NCI-H2196 (cell line): ENCODE data around the gene DSTYK.
A peak's percentile ranks its signal among the peaks of the same experiment; 100 is the strongest.
"Not testable (repeated sequence)": the region's sequence is repeated elsewhere in the genome, so short reads cannot be mapped to it uniquely, and the experiment has no call there.

ENCODE experiments used
- DNase-seq: peaks from one replicate; lab custom pipeline; 2025; ENCODE audit not compliant: unreplicated experiment; lab: John Stamatoyannopoulos, UW

DSTYK gene

GRCh38 chr1:205240569-205240968 lies 29.1 kb upstream of the DSTYK start:
- DNase-seq = no peak

GRCh38 chr1:205240118-205240517 lies 28.6 kb upstream of the DSTYK start:
- no peak for DNase-seq

GRCh38 chr1:205239078-205239477 lies 27.6 kb upstream of the DSTYK start:
- no peak for DNase-seq

- DNase-seq = no peak
These were observed 26.3 kb upstream of the DSTYK start for GRCh38 chr1:205237526-205238484.

GRCh38 chr1:205236951-205237475 lies 25.5 kb upstream of the DSTYK start:
- DNase-seq = no peak

GRCh38 chr1:205236526-205236925 lies 25.0 kb upstream of the DSTYK start:
- no peak for DNase-seq

GRCh38 chr1:205235951-205236350 lies 24.4 kb upstream of the DSTYK start:
- no peak for DNase-seq

GRCh38 chr1:205233986-205234385 lies 22.5 kb upstream of the DSTYK start:
- not testable (repeated sequence) for DNase-seq

- no peak for DNase-seq
These were observed 21.5 kb upstream of the DSTYK start for GRCh38 chr1:205232945-205233397.

GRCh38 chr1:205232127-205232820 lies 20.8 kb upstream of the DSTYK start:
- no peak for DNase-seq

GRCh38 chr1:205230982-205231381 lies 19.5 kb upstream of the DSTYK start:
- DNase-seq = no peak

- peak; percentile 42 for DNase-seq
These were observed 18.6 kb upstream of the DSTYK start for GRCh38 chr1:205229916-205230700.

GRCh38 chr1:205229399-205229871 lies 17.9 kb upstream of the DSTYK start:
- peak; percentile 82 for DNase-seq

- no peak for DNase-seq
These were observed 16.6 kb upstream of the DSTYK start for GRCh38 chr1:205228093-205228521.

- DNase-seq = peak; percentile 87
These were observed 16.1 kb upstream of the DSTYK start, which contains the start of gene TMCC2 for GRCh38 chr1:205227584-205228013. TSS of gene TMCC2 (plus strand) at chr1:205227946. CDS start at chr1:205228565, 619 bp downstream.

GRCh38 chr1:205226868-205227583 lies 15.5 kb upstream of the DSTYK start:
- peak; percentile 16 for DNase-seq

- peak; percentile 17 for DNase-seq
These were observed 14.6 kb upstream of the DSTYK start for GRCh38 chr1:205225901-205226765.

- DNase-seq = no peak
These were observed 13.2 kb upstream of the DSTYK start for GRCh38 chr1:205224736-205225135.

GRCh38 chr1:205220421-205220820 lies 8.9 kb upstream of the DSTYK start:
- DNase-seq = no peak
